ENCODE data around the gene SMOC2. TPM values are rescaled to one million over a fixed set of nuclear protein-coding genes. Genes with fewer than 3 reads are reported as not detected.

The SMOC2 gene
- total and polyA plus RNA-seq, 2 experiments from 2014 or later, result 51.0 to 88.7 TPM

DNA sequence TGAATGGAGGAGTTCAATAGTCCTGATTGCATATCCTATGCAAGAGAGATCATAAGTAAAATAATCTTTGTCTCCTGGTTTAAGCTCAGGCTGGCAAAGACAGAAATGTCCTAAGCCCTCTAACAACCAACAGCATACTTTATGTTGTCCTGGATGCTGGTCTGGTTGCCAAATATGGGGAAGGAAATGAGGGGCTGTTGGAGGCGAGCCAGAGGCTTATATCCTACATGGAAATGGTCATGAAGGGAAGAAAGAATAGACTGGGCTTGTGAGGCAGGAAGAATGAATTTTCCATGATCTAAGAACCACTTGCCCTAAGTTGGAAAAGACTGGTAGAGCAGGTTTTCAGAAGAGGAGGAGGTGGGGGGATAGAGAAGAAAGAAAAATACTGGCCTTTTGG is 237.1 kb downstream of the SMOC2 start:
- Histone ChIP-seq H3K4me2 (no peak overlapping the region), H3K9me2 (replicated peaks; ENCODE audit: insufficient read depth) (no peaks in the 10 kb centered on the region), H3K9me3 (ENCODE audit: low read depth) (no peaks in the 10 kb centered on the region), H3K27me3 (peaks cover 3% of the 10 kb centered on the region), H2AFZ (no peak overlapping the region), H3K27ac (peak overlapping the region; percentile 53), H3K4me1 (ENCODE audit: insufficient read depth) (peaks cover 7% of the 10 kb centered on the region), H4K20me1 (ENCODE audit: insufficient read depth, poor library complexity, severe bottlenecking) (no peaks in the 10 kb centered on the region), H3K36me3 (replicated peaks; ENCODE audit: insufficient read depth, low read depth) (no peaks in the 10 kb centered on the region), H3K79me2 (no peaks in the 10 kb centered on the region), H3K4me3 (no peak overlapping the region)
- TF ChIP-seq EZH2phosphoT487 (IDR thresholded peaks at IDR 0.05; ENCODE audit: low read depth, severe bottlenecking, unreplicated experiment) (no peak), EZH2 (IDR thresholded peaks at IDR 0.05; ENCODE audit: borderline replicate concordance) (no peak)
- TF ChIP-seq, protein P1, sequence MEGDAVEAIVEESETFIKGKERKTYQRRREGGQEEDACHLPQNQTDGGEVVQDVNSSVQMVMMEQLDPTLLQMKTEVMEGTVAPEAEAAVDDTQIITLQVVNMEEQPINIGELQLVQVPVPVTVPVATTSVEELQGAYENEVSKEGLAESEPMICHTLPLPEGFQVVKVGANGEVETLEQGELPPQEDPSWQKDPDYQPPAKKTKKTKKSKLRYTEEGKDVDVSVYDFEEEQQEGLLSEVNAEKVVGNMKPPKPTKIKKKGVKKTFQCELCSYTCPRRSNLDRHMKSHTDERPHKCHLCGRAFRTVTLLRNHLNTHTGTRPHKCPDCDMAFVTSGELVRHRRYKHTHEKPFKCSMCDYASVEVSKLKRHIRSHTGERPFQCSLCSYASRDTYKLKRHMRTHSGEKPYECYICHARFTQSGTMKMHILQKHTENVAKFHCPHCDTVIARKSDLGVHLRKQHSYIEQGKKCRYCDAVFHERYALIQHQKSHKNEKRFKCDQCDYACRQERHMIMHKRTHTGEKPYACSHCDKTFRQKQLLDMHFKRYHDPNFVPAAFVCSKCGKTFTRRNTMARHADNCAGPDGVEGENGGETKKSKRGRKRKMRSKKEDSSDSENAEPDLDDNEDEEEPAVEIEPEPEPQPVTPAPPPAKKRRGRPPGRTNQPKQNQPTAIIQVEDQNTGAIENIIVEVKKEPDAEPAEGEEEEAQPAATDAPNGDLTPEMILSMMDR (IDR thresholded peaks at IDR 0.05; ENCODE audit: poor library complexity), result no peak
- DNase-seq (ENCODE audit: low spot score), result no peak
- WGBS (ENCODE audit: low lambda C conversion rate, missing lambda C conversion rate), result 77% methylated on average over 1 of the region's 1 CpG

DNA sequence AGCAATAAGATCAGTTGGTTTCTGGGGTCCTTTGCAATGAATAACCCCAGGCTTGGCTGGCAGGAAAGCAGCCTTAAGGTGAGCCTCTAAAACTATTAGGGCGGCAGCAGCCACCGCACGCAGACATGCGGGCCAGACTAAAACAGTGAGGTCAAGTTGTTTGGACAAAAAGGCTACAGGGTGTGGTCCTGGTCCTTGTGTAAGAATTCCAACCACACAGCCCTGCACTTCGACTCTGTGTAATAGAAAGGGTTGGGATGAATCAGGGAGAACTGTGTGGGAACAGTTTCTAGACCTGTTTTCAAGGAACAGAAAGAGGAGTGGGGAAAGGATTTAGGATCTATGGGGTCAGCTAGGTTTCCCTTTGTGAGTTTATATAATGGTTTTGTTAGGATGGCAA is 237.6 kb downstream of the SMOC2 start:
- no peak for TF ChIP-seq EZH2 (IDR thresholded peaks at IDR 0.05; ENCODE audit: borderline replicate concordance)
- TF ChIP-seq EZH2phosphoT487 (IDR thresholded peaks at IDR 0.05; ENCODE audit: low read depth, severe bottlenecking, unreplicated experiment), result no peak
- TF ChIP-seq, protein P1 (IDR thresholded peaks at IDR 0.05; ENCODE audit: poor library complexity), result no peak
- peaks cover 2% of the 10 kb centered on the region for H3K27me3 ChIP-seq
- DNase-seq (ENCODE audit: low spot score), result no peak
- H3K4me1 ChIP-seq (ENCODE audit: insufficient read depth), result peaks cover 7% of the 10 kb centered on the region
- H2AFZ ChIP-seq, result no peak overlapping the region
- H3K79me2 ChIP-seq, result no peaks in the 10 kb centered on the region
- no peaks in the 10 kb centered on the region for H3K9me3 ChIP-seq (ENCODE audit: low read depth)
- no peaks in the 10 kb centered on the region for H3K36me3 ChIP-seq (replicated peaks; ENCODE audit: insufficient read depth, low read depth)
- H4K20me1 ChIP-seq (ENCODE audit: insufficient read depth, poor library complexity, severe bottlenecking), result no peaks in the 10 kb centered on the region
- no peak overlapping the region for H3K4me3 ChIP-seq
- no peak overlapping the region for H3K4me2 ChIP-seq
- 63% methylated on average over 5 of the region's 5 CpGs for WGBS (ENCODE audit: low lambda C conversion rate, missing lambda C conversion rate)
- no peaks in the 10 kb centered on the region for H3K9me2 ChIP-seq (replicated peaks; ENCODE audit: insufficient read depth)
- no peak overlapping the region for H3K27ac ChIP-seq

DNA sequence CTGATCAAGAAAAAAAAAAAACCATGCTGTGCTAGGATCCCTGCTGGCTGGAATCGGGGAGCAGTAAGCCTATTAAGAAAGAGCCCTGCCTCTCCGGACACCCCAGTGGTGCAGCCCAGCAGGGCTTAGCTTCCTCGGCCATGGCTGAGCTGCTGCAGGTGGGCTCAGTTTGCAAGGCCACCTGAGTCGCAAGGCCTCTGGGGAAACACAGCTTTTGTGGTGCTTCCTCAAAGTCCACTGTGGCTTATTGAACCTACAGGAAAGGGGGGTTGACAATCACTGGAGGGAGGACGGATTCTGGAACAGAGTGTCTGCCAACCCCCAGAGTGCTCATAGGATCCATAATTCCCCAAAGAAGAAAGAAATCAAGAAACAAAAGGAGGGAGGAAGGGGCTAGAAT is 240.8 kb downstream of the SMOC2 start:
- TF ChIP-seq EZH2phosphoT487 (IDR thresholded peaks at IDR 0.05; ENCODE audit: low read depth, severe bottlenecking, unreplicated experiment), result no peak
- no peak for TF ChIP-seq EZH2 (IDR thresholded peaks at IDR 0.05; ENCODE audit: borderline replicate concordance)
- TF ChIP-seq, protein P1 (IDR thresholded peaks at IDR 0.05; ENCODE audit: poor library complexity), result no peak
- Histone ChIP-seq H3K4me1 (ENCODE audit: insufficient read depth) (peaks cover 7% of the 10 kb centered on the region), H3K4me3 (no peak overlapping the region), H3K36me3 (replicated peaks; ENCODE audit: insufficient read depth, low read depth) (no peaks in the 10 kb centered on the region), H3K9me3 (ENCODE audit: low read depth) (no peaks in the 10 kb centered on the region), H3K9me2 (replicated peaks; ENCODE audit: insufficient read depth) (no peaks in the 10 kb centered on the region), H2AFZ (no peak overlapping the region), H3K4me2 (no peak overlapping the region), H3K79me2 (no peaks in the 10 kb centered on the region), H3K27ac (no peak overlapping the region), H4K20me1 (ENCODE audit: insufficient read depth, poor library complexity, severe bottlenecking) (no peaks in the 10 kb centered on the region), H3K27me3 (no peaks in the 10 kb centered on the region)
- DNase-seq (ENCODE audit: low spot score), result no peak
- 93% methylated on average over 5 of the region's 5 CpGs for WGBS (ENCODE audit: low lambda C conversion rate, missing lambda C conversion rate)

DNA sequence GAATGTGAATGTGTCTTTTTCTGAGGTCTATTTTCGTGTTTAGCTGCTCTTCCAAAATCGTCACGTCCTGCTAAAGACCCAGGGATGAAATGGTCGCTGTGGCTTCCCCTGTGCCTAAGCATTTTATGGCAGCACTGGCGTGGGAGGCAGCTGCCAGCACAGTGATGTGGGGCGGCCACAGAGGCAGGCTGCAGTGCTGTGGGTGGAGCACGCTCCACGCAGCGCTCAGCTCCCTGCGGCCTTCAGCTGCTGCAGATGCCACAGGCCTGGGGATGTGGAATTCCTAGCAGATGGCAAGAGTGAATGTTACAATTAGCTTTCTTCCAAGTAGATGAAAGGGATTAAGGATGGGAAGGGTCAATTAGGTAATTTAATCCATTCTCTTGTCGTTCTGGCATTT is 242.6 kb downstream of the SMOC2 start:
- no peak overlapping the region for H3K4me2 ChIP-seq
- H3K4me1 ChIP-seq (ENCODE audit: insufficient read depth), result no peaks in the 10 kb centered on the region
- no peak overlapping the region for H2AFZ ChIP-seq
- H4K20me1 ChIP-seq (ENCODE audit: insufficient read depth, poor library complexity, severe bottlenecking), result no peaks in the 10 kb centered on the region
- no peaks in the 10 kb centered on the region for H3K36me3 ChIP-seq (replicated peaks; ENCODE audit: insufficient read depth, low read depth)
- WGBS (ENCODE audit: low lambda C conversion rate, missing lambda C conversion rate), result 66% methylated on average over 11 of the region's 11 CpGs
- no peaks in the 10 kb centered on the region for H3K27me3 ChIP-seq
- no peaks in the 10 kb centered on the region for H3K9me3 ChIP-seq (ENCODE audit: low read depth)
- H3K79me2 ChIP-seq, result no peaks in the 10 kb centered on the region
- H3K4me3 ChIP-seq, result no peak overlapping the region
- no peak overlapping the region for H3K27ac ChIP-seq
- DNase-seq (ENCODE audit: low spot score), result no peak
- TF ChIP-seq, protein P1 (IDR thresholded peaks at IDR 0.05; ENCODE audit: poor library complexity), result no peak
- TF ChIP-seq EZH2phosphoT487 (IDR thresholded peaks at IDR 0.05; ENCODE audit: low read depth, severe bottlenecking, unreplicated experiment) (no peak), EZH2 (IDR thresholded peaks at IDR 0.05; ENCODE audit: borderline replicate concordance) (no peak)
- H3K9me2 ChIP-seq (replicated peaks; ENCODE audit: insufficient read depth), result no peaks in the 10 kb centered on the region
